Tibial nerve (tissue), 4 donors: ENCODE results near the gene SIAH2.

ENCODE experiments used
- CTCF ChIP-seq, 5 experiments: fragments of 200-600 bp in 3 of 5; fragments of 450-650 bp in 2 of 5; sonication (generic) in 3 of 5; IDR thresholded peaks; one replicate each; pipeline ENCODE4 v1.5.1; 2016 to 2019; ENCODE audit warnings: antibody characterized with exemption in 5 of 5, mild to moderate bottlenecking in 3 of 5, moderate library complexity in 2 of 5
- EP300 ChIP-seq, 2 donors: sonication (generic); formaldehyde crosslinking; IDR thresholded peaks; one replicate each; pipeline ENCODE4 v1.6.1; 2017; ENCODE audit warnings: antibody characterized with exemption in 2 of 2, mild to moderate bottlenecking in 1 of 2
- POLR2A ChIP-seq, 2 donors: fragments of 450-650 bp; IDR thresholded peaks; one replicate each; pipeline ENCODE4 v1.6.1; 2017; ENCODE audit warnings: antibody characterized with exemption in 2 of 2, mild to moderate bottlenecking in 2 of 2, moderate library complexity in 2 of 2

DNA sequence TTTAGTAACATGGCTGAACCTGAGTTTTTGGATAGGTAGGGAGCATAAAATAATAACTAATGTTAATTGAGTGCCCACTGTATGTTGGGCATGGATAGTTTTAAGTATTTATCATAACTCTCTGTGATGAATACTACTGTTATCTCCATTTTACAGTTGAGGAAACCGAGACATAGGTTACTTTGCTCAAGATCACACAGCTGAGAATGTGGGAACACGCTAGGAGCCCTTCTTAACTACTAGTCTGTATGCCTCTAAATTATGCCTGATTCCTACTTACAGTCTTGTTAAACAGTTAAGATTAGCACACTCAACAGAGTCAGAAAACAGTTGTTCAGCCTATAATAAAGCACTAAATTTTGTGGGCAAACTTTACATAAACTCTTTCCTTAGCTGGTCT lies 2.0 kb upstream of the SIAH2 start:
- no peak for TF ChIP-seq POLR2A (IDR thresholded peaks at IDR 0.05)
- no peak for TF ChIP-seq CTCF (IDR thresholded peaks at IDR 0.05)
- no peak for TF ChIP-seq EP300 (IDR thresholded peaks at IDR 0.05)
